Stomach (tissue), 9 donors: ENCODE results near the gene PTGIR. TPM values are rescaled to one million over a fixed set of nuclear protein-coding genes. Genes with fewer than 3 reads are reported as not detected.

Experiments used
- DNase-seq, 2 donors: peaks; one replicate each; pipeline versions ENCODE4 v3.0.0 to v3.0.0-alpha.2; 2013 to 2019
- H3K27ac ChIP-seq, 5 donors: fragments of 200-600 bp in 4 of 5; sonication (generic) in 4 of 5; one replicate each; pipeline ENCODE4 v1.5.1; 2013 to 2019; ENCODE audit warnings: mild to moderate bottlenecking in 1 of 5, moderate library complexity in 1 of 5
- H3K27me3 ChIP-seq, 3 donors: fragments of 200-600 bp; sonication (generic); one replicate each; pipeline ENCODE4 v1.5.1; 2017 to 2019; ENCODE audit warnings: mixed run types in 1 of 3
- H3K36me3 ChIP-seq, 4 donors: fragments of 200-600 bp; sonication (generic); 1 replicate in 3 of 4; 2 replicates in 1 of 4; pipeline ENCODE4 v1.5.1; 2016 to 2019
- H3K4me1 ChIP-seq, 4 donors: fragments of 200-600 bp; sonication (generic); one replicate each; pipeline ENCODE4 v1.5.1; 2016 to 2019
- H3K4me3 ChIP-seq, 4 donors: fragments of 200-600 bp; sonication (generic) in 3 of 4; one replicate each; pipeline ENCODE4 v1.5.1; 2016 to 2019; ENCODE audit warnings: mild to moderate bottlenecking in 1 of 4
- H3K9me3 ChIP-seq, 4 donors: fragments of 200-600 bp; sonication (generic); one replicate each; pipeline ENCODE4 v1.5.1; 2016 to 2019
- EP300 ChIP-seq: sonication (generic); formaldehyde crosslinking; IDR thresholded peaks from one replicate; pipeline ENCODE4 v1.6.1; 2017; ENCODE audit warnings: antibody characterized with exemption
- POLR2A ChIP-seq, 4 donors: fragments of 450-650 bp; IDR thresholded peaks; one replicate each; pipeline ENCODE4 v1.6.1; 2016; ENCODE audit warnings: antibody characterized with exemption in 4 of 4, control low read depth in 2 of 4, mild to moderate bottlenecking in 1 of 4, moderate library complexity in 1 of 4
- POLR2AphosphoS5 ChIP-seq, 3 donors: sonication (generic); formaldehyde crosslinking; IDR thresholded peaks; one replicate each; pipeline ENCODE4 v1.6.1; 2016; ENCODE audit warnings: antibody characterized with exemption in 3 of 3
- WGBS, 5 donors: extraction: QIAGEN DNeasy Blood & Tissue Kit in 3 of 5; methylation state at CpG; one replicate each; pipeline versions ENCODE4 v1.1.5 to v1.1.7; 2013 to 2018; 5-methylcytosine and 5-hydroxymethylcytosine counted together
- intact Hi-C: fragments of 100-400 bp; cut with DNase I; formaldehyde crosslinking; loops from one replicate; pipeline ENCODE4 v1.15.1; 2023; ENCODE audit warnings: low total_unique reads
- polyA plus RNA-seq, 3 donors: library from polyadenylated mRNA; stranded (reverse); fragments of 200-250 nt; gene quantifications; one replicate each; pipeline ENCODE4 v1.2.3, GENCODE V29; 2013
- total RNA-seq, 5 donors: library from RNA; depleted of rRNA; stranded (reverse); fragments of >200 nt; gene quantifications; one replicate each; pipeline versions ENCODE4 v1.1.0 to v1.2.3, GENCODE V29; 2014 to 2016
- TF ChIP-seq, protein P1 (sequence below), 7 experiments: fragments of 450-650 bp in 4 of 7; fragments of 200-600 bp in 3 of 7; sonication (generic) in 3 of 7; IDR thresholded peaks; one replicate each; pipeline ENCODE4 v1.5.1; 2016 to 2019; ENCODE audit warnings: antibody characterized with exemption in 7 of 7, control low read depth in 2 of 7, mild to moderate bottlenecking in 1 of 7
- donor health status: healthy with polysubstance abuse.
- donor health status: Bipolar disorder and iron deficiency.
- donor health status: healthy.

Gene PTGIR
- total and polyA plus RNA-seq, 8 donors, result 1.6 to 6.7 (median 1.8) TPM; not detected in 2

DNA sequence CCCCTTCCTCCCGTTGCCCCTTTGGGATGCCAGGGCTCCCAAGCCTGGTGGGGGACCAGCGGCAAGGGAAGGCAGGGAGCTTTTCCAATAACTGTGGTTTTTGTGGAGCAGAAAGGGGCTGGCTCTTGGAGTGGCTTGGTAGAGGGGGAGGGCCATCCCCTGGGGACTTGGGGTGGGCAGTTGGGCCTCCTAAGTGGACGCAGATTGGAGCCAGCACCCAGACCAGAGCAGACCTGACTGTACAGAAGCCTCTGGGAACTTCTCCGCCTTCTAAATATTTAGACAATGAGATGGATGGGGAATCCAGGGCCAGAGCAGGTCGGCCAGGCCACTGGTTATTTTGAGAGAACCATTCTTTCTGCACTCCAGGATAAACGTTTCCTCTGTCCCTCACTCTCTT, 4.2 kb downstream of the PTGIR start:
- 35 to 62% (median 55%) methylated on average over 6 of the region's 6 CpGs for WGBS, 5 donors
- Histone ChIP-seq H3K36me3 (no peaks in the 10 kb centered on the region), H3K4me3 (peak overlapping the region; percentile 10 to 29 (median 24)), H3K27me3 (no peaks in the 10 kb centered on the region), H3K4me1 (peaks cover 54 to 93% (median 70%) of the 10 kb centered on the region in 4 donors), H3K27ac (peak overlapping the region; percentile 38 to 89 (median 74)), H3K9me3 (no peaks in the 10 kb centered on the region)
- peak in 1 of 2 donors; percentile 68 for DNase-seq
- TF ChIP-seq POLR2A (IDR thresholded peaks at IDR 0.05) (no peak), EP300 (no peak), POLR2AphosphoS5 (IDR thresholded peaks at IDR 0.05) (peak in 2 of 3 donors; percentile 7 to 25)
- TF ChIP-seq, protein P1, sequence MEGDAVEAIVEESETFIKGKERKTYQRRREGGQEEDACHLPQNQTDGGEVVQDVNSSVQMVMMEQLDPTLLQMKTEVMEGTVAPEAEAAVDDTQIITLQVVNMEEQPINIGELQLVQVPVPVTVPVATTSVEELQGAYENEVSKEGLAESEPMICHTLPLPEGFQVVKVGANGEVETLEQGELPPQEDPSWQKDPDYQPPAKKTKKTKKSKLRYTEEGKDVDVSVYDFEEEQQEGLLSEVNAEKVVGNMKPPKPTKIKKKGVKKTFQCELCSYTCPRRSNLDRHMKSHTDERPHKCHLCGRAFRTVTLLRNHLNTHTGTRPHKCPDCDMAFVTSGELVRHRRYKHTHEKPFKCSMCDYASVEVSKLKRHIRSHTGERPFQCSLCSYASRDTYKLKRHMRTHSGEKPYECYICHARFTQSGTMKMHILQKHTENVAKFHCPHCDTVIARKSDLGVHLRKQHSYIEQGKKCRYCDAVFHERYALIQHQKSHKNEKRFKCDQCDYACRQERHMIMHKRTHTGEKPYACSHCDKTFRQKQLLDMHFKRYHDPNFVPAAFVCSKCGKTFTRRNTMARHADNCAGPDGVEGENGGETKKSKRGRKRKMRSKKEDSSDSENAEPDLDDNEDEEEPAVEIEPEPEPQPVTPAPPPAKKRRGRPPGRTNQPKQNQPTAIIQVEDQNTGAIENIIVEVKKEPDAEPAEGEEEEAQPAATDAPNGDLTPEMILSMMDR (IDR thresholded peaks at IDR 0.05), result no peak
- intact Hi-C loops, result no loop called here

GRCh38 chr19:46620267-46620666, 4.6 kb downstream of the PTGIR start:
- no peaks in the 10 kb centered on the region for H3K9me3 ChIP-seq
- no peak overlapping the region for H3K4me3 ChIP-seq
- TF ChIP-seq POLR2A (IDR thresholded peaks at IDR 0.05) (no peak), POLR2AphosphoS5 (IDR thresholded peaks at IDR 0.05) (no peak), EP300 (no peak)
- TF ChIP-seq, protein P1 (IDR thresholded peaks at IDR 0.05), result no peak
- DNase-seq, result no peak
- intact Hi-C loops, result no loop called here
- no peaks in the 10 kb centered on the region for H3K27me3 ChIP-seq
- H3K27ac ChIP-seq, result peak overlapping the region; percentile 14 to 89 (median 74)
- H3K36me3 ChIP-seq, result no peaks in the 10 kb centered on the region
- H3K4me1 ChIP-seq, result peaks cover 51 to 89% (median 66%) of the 10 kb centered on the region in 4 donors
- 78 to 88% (median 82%) methylated on average over 3 of the region's 3 CpGs for WGBS, 5 donors

- Histone ChIP-seq H3K27ac (peak overlapping the region in 4 of 5 donors; percentile 33 to 89 (median 48)), H3K9me3 (no peaks in the 10 kb centered on the region), H3K4me1 (peaks cover 44 to 83% (median 58%) of the 10 kb centered on the region in 4 donors), H3K27me3 (no peaks in the 10 kb centered on the region), H3K4me3 (no peak overlapping the region), H3K36me3 (no peaks in the 10 kb centered on the region)
- TF ChIP-seq, protein P1 (IDR thresholded peaks at IDR 0.05), result no peak
- TF ChIP-seq EP300 (no peak), POLR2A (IDR thresholded peaks at IDR 0.05) (no peak), POLR2AphosphoS5 (IDR thresholded peaks at IDR 0.05) (peak in 1 of 3 donors; percentile 18)
- intact Hi-C loops, result no loop called here
- 21 to 37% (median 32%) methylated on average over 8 to 9 of the region's 9 CpGs for WGBS, 5 donors
- DNase-seq, result peak in 1 of 2 donors; percentile 63
These were observed 6.1 kb downstream of the PTGIR start for GRCh38 chr19:46618670-46619231.

GRCh38 chr19:46617601-46618000, 7.3 kb downstream of the PTGIR start:
- Histone ChIP-seq H3K27ac (peak overlapping the region in 3 of 5 donors; percentile 15 to 52 (median 51)), H3K4me1 (peaks cover 42 to 71% (median 54%) of the 10 kb centered on the region in 4 donors), H3K36me3 (no peaks in the 10 kb centered on the region), H3K9me3 (no peaks in the 10 kb centered on the region), H3K4me3 (no peak overlapping the region), H3K27me3 (no peaks in the 10 kb centered on the region)
- TF ChIP-seq, protein P1 (IDR thresholded peaks at IDR 0.05), result no peak
- TF ChIP-seq POLR2AphosphoS5 (IDR thresholded peaks at IDR 0.05), result no peak
- no peak for TF ChIP-seq EP300
- intact Hi-C loops, result no loop called here
- 65 to 86% (median 71%) methylated on average over 5 to 6 of the region's 6 CpGs for WGBS, 5 donors
- no peak for DNase-seq
